Stimulated activated CD4-positive, alpha-beta T cell treated with anti-CD3 and anti-CD28 coated beads, Interleukin-4, amount 100 ng/mL, for 1 hour (primary cell): ENCODE data around the gene ABR.
"Not testable (repeated sequence)": the region's sequence is repeated elsewhere in the genome, so short reads cannot be mapped to it uniquely, and the experiment has no call there.

Experiments
- DNase-seq: peaks from one replicate; pipeline ENCODE4 v3.0.0-alpha.2; 2020

Gene ABR

GRCh38 chr17:1090465-1091189 lies 89.2 kb downstream of the ABR start:
- no peak for DNase-seq

GRCh38 chr17:1089915-1090314 lies 89.9 kb downstream of the ABR start:
- DNase-seq = no peak

- no peak for DNase-seq
Measured at GRCh38 chr17:1087381-1088241, 92.2 kb downstream of the ABR start.

GRCh38 chr17:1083451-1084187 lies 96.2 kb downstream of the ABR start:
- DNase-seq = no peak

GRCh38 chr17:1082579-1082978 lies 97.2 kb downstream of the ABR start:
- no peak for DNase-seq

GRCh38 chr17:1078831-1079561 lies 100.8 kb downstream of the ABR start:
- DNase-seq = no peak

- no peak for DNase-seq
Measured at GRCh38 chr17:1077986-1078711, 101.6 kb downstream of the ABR start.

- DNase-seq = no peak
Measured at GRCh38 chr17:1077581-1077985, 102.2 kb downstream of the ABR start.

GRCh38 chr17:1076982-1077302 lies 102.8 kb downstream of the ABR start:
- no peak for DNase-seq

- DNase-seq = no peak
Measured at GRCh38 chr17:1076299-1076981, 103.3 kb downstream of the ABR start.

GRCh38 chr17:1074886-1075605 lies 104.7 kb downstream of the ABR start:
- DNase-seq = no peak

- DNase-seq = not testable (repeated sequence)
Measured at GRCh38 chr17:1073963-1074625, 105.7 kb downstream of the ABR start.

GRCh38 chr17:1073241-1073962 lies 106.4 kb downstream of the ABR start:
- no peak for DNase-seq

- no peak for DNase-seq
Measured at GRCh38 chr17:1072551-1072961, 107.2 kb downstream of the ABR start.

- no peak for DNase-seq
Measured at GRCh38 chr17:1071103-1071825, 108.5 kb downstream of the ABR start.

- DNase-seq = no peak
Measured at GRCh38 chr17:1070411-1070810, 109.4 kb downstream of the ABR start.

- DNase-seq = no peak
Measured at GRCh38 chr17:1069847-1070246, 109.9 kb downstream of the ABR start.

GRCh38 chr17:1068356-1068755 lies 111.4 kb downstream of the ABR start:
- DNase-seq = no peak
